Neuronal stem cell (in vitro differentiated cells): ENCODE data around the gene DCLK2.

Experiments
- DNase-seq: peaks from one replicate; pipeline ENCODE4 v3.0.0-alpha.2; 2013; ENCODE audit warnings: low spot score
- H2AFZ ChIP-seq: one replicate; pipeline ENCODE4 v1.6.1; 2013; ENCODE audit warnings: mild to moderate bottlenecking, low read length, inconsistent platforms
- H2AK5ac ChIP-seq: 2 replicates; pipeline ENCODE4 v1.6.1; 2013; ENCODE audit warnings: low read depth, mild to moderate bottlenecking, inconsistent platforms, low read length, moderate library complexity, mixed read lengths
- H2BK120ac ChIP-seq: 2 replicates; pipeline ENCODE4 v1.6.1; 2013; ENCODE audit warnings: low read depth, mild to moderate bottlenecking, inconsistent platforms, low read length, moderate library complexity, mixed read lengths
- H2BK12ac ChIP-seq: one replicate; pipeline ENCODE4 v1.6.1; 2013; ENCODE audit warnings: low read length, inconsistent platforms
- H2BK15ac ChIP-seq: 2 replicates; pipeline ENCODE4 v1.6.1; 2013; ENCODE audit warnings: mild to moderate bottlenecking, low read length, inconsistent platforms, mixed read lengths
- H2BK5ac ChIP-seq: one replicate; pipeline ENCODE4 v1.6.1; 2013; ENCODE audit warnings: inconsistent platforms, mild to moderate bottlenecking, low read length, moderate library complexity
- H3K14ac ChIP-seq: one replicate; pipeline ENCODE4 v1.6.1; 2013; ENCODE audit warnings: low read length, inconsistent platforms
- H3K18ac ChIP-seq: 2 replicates; pipeline ENCODE4 v1.6.1; 2013; ENCODE audit warnings: low read length, inconsistent platforms
- H3K23ac ChIP-seq: 2 replicates; pipeline ENCODE4 v1.6.1; 2013; ENCODE audit warnings: low read depth, mild to moderate bottlenecking, mixed read lengths, low read length, inconsistent platforms; ENCODE audit not compliant: poor library complexity
- H3K27ac ChIP-seq: replicated peaks from 3 replicates; pipeline ENCODE4 v1.5.1; 2013; ENCODE audit warnings: low read length, inconsistent platforms
- H3K27me3 ChIP-seq, 3 experiments: 2 replicates each; pipeline ENCODE4 v1.6.1; 2013; ENCODE audit warnings: low read length in 3 of 3, mild to moderate bottlenecking in 2 of 3, inconsistent platforms in 1 of 3, low read depth in 1 of 3, mixed read lengths in 1 of 3, moderate library complexity in 1 of 3; ENCODE audit not compliant: control insufficient read depth in 3 of 3, insufficient read depth in 3 of 3
- H3K36me3 ChIP-seq, 2 donors: replicated peaks in 1 of 2; 2 replicates each; pipeline ENCODE4 v1.6.1; 2013; ENCODE audit warnings: low read length in 2 of 2; ENCODE audit not compliant: control insufficient read depth in 2 of 2, insufficient read depth in 2 of 2
- H3K4ac ChIP-seq: 2 replicates; pipeline ENCODE4 v1.6.1; 2013; ENCODE audit warnings: inconsistent platforms, mild to moderate bottlenecking, low read length, moderate library complexity
- H3K4me1 ChIP-seq, 2 donors: 1 replicate in 1 of 2; 2 replicates in 1 of 2; pipeline ENCODE4 v1.6.1; 2013; ENCODE audit warnings: low read length in 2 of 2, low read depth in 1 of 2; ENCODE audit not compliant: control insufficient read depth in 2 of 2, insufficient read depth in 1 of 2
- H3K4me2 ChIP-seq: one replicate; pipeline ENCODE4 v1.6.1; 2013; ENCODE audit warnings: mild to moderate bottlenecking, low read length, inconsistent platforms; ENCODE audit not compliant: insufficient read depth, poor library complexity, severe bottlenecking
- H3K4me3 ChIP-seq, 2 donors: 2 replicates each; pipeline ENCODE4 v1.5.1; 2013; ENCODE audit warnings: low read length in 2 of 2, mild to moderate bottlenecking in 2 of 2, inconsistent platforms in 1 of 2, moderate library complexity in 1 of 2
- H3K79me1 ChIP-seq: one replicate; pipeline ENCODE4 v1.6.1; 2013; ENCODE audit warnings: low read depth, mild to moderate bottlenecking, inconsistent platforms, low read length, moderate library complexity
- H3K9ac ChIP-seq: one replicate; pipeline ENCODE4 v1.6.1; 2013; ENCODE audit warnings: mild to moderate bottlenecking, low read depth, low read length, inconsistent platforms; ENCODE audit not compliant: poor library complexity
- H3K9me3 ChIP-seq, 2 donors: replicated peaks in 1 of 2; 2 replicates each; pipeline versions ENCODE3 to v1.6.1; 2013; ENCODE audit warnings: low read length in 2 of 2, mild to moderate bottlenecking in 2 of 2, inconsistent platforms in 1 of 2, low read depth in 1 of 2, mixed read lengths in 1 of 2, moderate library complexity in 1 of 2; ENCODE audit not compliant: control insufficient read depth in 2 of 2, insufficient read depth in 1 of 2
- H4K8ac ChIP-seq: one replicate; pipeline ENCODE4 v1.6.1; 2013; ENCODE audit warnings: low read depth, mild to moderate bottlenecking, inconsistent platforms, low read length, moderate library complexity
- H4K91ac ChIP-seq: one replicate; pipeline ENCODE4 v1.6.1; 2013; ENCODE audit warnings: low read length, low read depth, mild to moderate bottlenecking, inconsistent platforms; ENCODE audit not compliant: poor library complexity
- WGBS, 2 donors: extraction: QIAGEN DNeasy Blood & Tissue Kit; methylation state at CpG; one replicate each; pipeline ENCODE4 v1.1.7; 2013; ENCODE audit warnings: missing lambda C conversion rate in 2 of 2, mixed read lengths in 1 of 2; ENCODE audit not compliant: insufficient read length in 2 of 2, insufficient replicate concordance in 1 of 2; ENCODE audit errors: extremely low coverage in 2 of 2; 5-methylcytosine and 5-hydroxymethylcytosine counted together

DCLK2 gene

GRCh38 chr4:150236626-150237025, 158.4 kb downstream of the DCLK2 start:
- H3K18ac ChIP-seq: no peak overlapping the region
- no peaks in the 10 kb centered on the region for H3K27me3 ChIP-seq
- H3K4ac ChIP-seq: no peak overlapping the region
- no peaks in the 10 kb centered on the region for H3K79me1 ChIP-seq
- no peak overlapping the region for H3K4me2 ChIP-seq
- no peak overlapping the region for H3K27ac ChIP-seq
- no peak overlapping the region for H2BK120ac ChIP-seq
- H2BK12ac ChIP-seq: no peak overlapping the region
- no peak overlapping the region for H2AK5ac ChIP-seq
- peaks cover 2 to 82% of the 10 kb centered on the region in 2 donors for H3K36me3 ChIP-seq
- H3K14ac ChIP-seq: no peak overlapping the region
- H3K23ac ChIP-seq: no peak overlapping the region
- peaks cover 5 to 7% of the 10 kb centered on the region in 2 donors for H3K4me1 ChIP-seq
- no peak for DNase-seq
- H3K9me3 ChIP-seq: no peaks in the 10 kb centered on the region
- H3K4me3 ChIP-seq: no peak overlapping the region
- no peak overlapping the region for H2BK15ac ChIP-seq
- H3K9ac ChIP-seq: no peak overlapping the region
- H4K8ac ChIP-seq: no peak overlapping the region
- no peak overlapping the region for H2AFZ ChIP-seq
- H2BK5ac ChIP-seq: no peak overlapping the region
- no peak overlapping the region for H4K91ac ChIP-seq

GRCh38 chr4:150237110-150237872, 159.0 kb downstream of the DCLK2 start:
- no peak overlapping the region for H3K27ac ChIP-seq
- no peak overlapping the region for H2BK120ac ChIP-seq
- H3K36me3 ChIP-seq: peaks cover 2 to 76% of the 10 kb centered on the region in 2 donors
- H3K4me3 ChIP-seq: no peak overlapping the region
- H3K9me3 ChIP-seq: no peaks in the 10 kb centered on the region
- no peak overlapping the region for H4K8ac ChIP-seq
- DNase-seq: no peak
- H2AK5ac ChIP-seq: no peak overlapping the region
- H4K91ac ChIP-seq: no peak overlapping the region
- H3K27me3 ChIP-seq: no peaks in the 10 kb centered on the region
- H3K4ac ChIP-seq: no peak overlapping the region
- no peak overlapping the region for H2BK5ac ChIP-seq
- H3K79me1 ChIP-seq: no peaks in the 10 kb centered on the region
- no peak overlapping the region for H2AFZ ChIP-seq
- no peak overlapping the region for H2BK12ac ChIP-seq
- no CpG with 5 or more reads among the region's 6 CpGs for WGBS, 2 donors
- H3K18ac ChIP-seq: no peak overlapping the region
- no peak overlapping the region for H3K14ac ChIP-seq
- H3K4me2 ChIP-seq: no peak overlapping the region
- no peak overlapping the region for H2BK15ac ChIP-seq
- H3K9ac ChIP-seq: no peak overlapping the region
- peaks cover 5 to 7% of the 10 kb centered on the region in 2 donors for H3K4me1 ChIP-seq
- no peak overlapping the region for H3K23ac ChIP-seq

GRCh38 chr4:150238591-150238990, 160.3 kb downstream of the DCLK2 start:
- Histone ChIP-seq H3K4me3 (no peak overlapping the region), H4K8ac (no peak overlapping the region), H3K4me2 (no peak overlapping the region), H2BK120ac (no peak overlapping the region), H3K4me1 (peaks cover 5 to 7% of the 10 kb centered on the region in 2 donors), H3K27me3 (no peaks in the 10 kb centered on the region), H3K36me3 (peaks cover 0 to 63% of the 10 kb centered on the region in 2 donors), H3K79me1 (no peaks in the 10 kb centered on the region), H2BK5ac (no peak overlapping the region), H3K9ac (no peak overlapping the region), H3K9me3 (no peaks in the 10 kb centered on the region), H3K18ac (no peak overlapping the region), H3K23ac (no peak overlapping the region), H4K91ac (no peak overlapping the region), H2BK12ac (no peak overlapping the region), H3K4ac (no peak overlapping the region), H3K14ac (no peak overlapping the region), H3K27ac (no peak overlapping the region), H2AK5ac (no peak overlapping the region), H2AFZ (no peak overlapping the region), H2BK15ac (no peak overlapping the region)
- no peak for DNase-seq
- WGBS, 2 donors: no CpG with 5 or more reads among the region's 1 CpG

DNA sequence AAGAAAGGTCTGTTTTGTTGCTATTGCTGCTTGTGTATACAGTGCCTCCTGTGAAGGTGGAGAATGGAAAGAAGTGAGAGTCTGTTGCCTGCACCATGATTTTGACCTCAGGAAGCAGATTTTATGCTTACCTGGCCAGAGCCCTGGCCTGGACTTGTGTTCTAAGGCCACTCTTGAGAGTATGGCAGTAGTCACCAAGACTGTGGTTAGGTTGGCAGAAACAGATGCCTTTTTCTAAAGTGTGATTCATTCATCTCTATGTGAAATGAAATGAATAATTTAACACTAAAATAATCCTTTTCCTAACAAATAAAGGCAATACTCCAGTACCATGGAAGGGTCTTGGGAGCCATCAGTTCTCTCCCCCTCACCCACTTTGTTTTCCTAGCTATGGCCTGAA, 161.8 kb downstream of the DCLK2 start:
- Histone ChIP-seq H2BK120ac (no peak overlapping the region), H4K8ac (no peak overlapping the region), H3K9ac (no peak overlapping the region), H3K4ac (no peak overlapping the region), H3K23ac (no peak overlapping the region), H3K18ac (no peak overlapping the region), H2BK12ac (no peak overlapping the region), H2AK5ac (no peak overlapping the region), H3K4me3 (no peak overlapping the region), H2BK5ac (no peak overlapping the region), H3K36me3 (peaks cover 0 to 59% of the 10 kb centered on the region in 2 donors), H3K4me2 (no peak overlapping the region), H3K27me3 (no peaks in the 10 kb centered on the region), H2BK15ac (no peak overlapping the region), H3K4me1 (peaks cover 5 to 7% of the 10 kb centered on the region in 2 donors), H3K79me1 (no peaks in the 10 kb centered on the region), H2AFZ (no peak overlapping the region), H4K91ac (no peak overlapping the region), H3K14ac (no peak overlapping the region), H3K27ac (no peak overlapping the region), H3K9me3 (no peaks in the 10 kb centered on the region)
- no peak for DNase-seq
